GM12873 (cell line): ENCODE results near the gene CCNI.

Experiments
- CTCF ChIP-seq: IDR thresholded peaks from 2 replicates; pipeline ENCODE4 v1.5.1; 2012; ENCODE audit warnings: low read depth, mild to moderate bottlenecking, moderate library complexity, low read length, control low read depth; ENCODE audit not compliant: insufficient read depth; ENCODE audit errors: missing control alignments

The CCNI gene

GRCh38 chr4:76997532-76997931, 78.3 kb downstream of the CCNI start:
- no peak for TF ChIP-seq CTCF
